AG09319 (cell line): ENCODE results near the gene CDH13.

Experiments
- DNase-seq: peaks from one replicate; pipeline ENCODE4 v3.0.0-alpha.2; 2010; ENCODE audit warnings: low read depth; ENCODE audit errors: extremely low read depth
- CTCF ChIP-seq: IDR thresholded peaks from 2 replicates; pipeline ENCODE4 v1.5.1; 2011; ENCODE audit warnings: low read depth, mild to moderate bottlenecking, inconsistent platforms, low read length, moderate library complexity

The CDH13 gene

GRCh38 chr16:83066011-83066410, 439.2 kb downstream of the CDH13 start:
- TF ChIP-seq CTCF, result no peak
- DNase-seq, result no peak

GRCh38 chr16:83066881-83067280, 440.1 kb downstream of the CDH13 start:
- no peak for DNase-seq
- TF ChIP-seq CTCF, result no peak

GRCh38 chr16:83068686-83069085, 441.9 kb downstream of the CDH13 start:
- peak; percentile 33 for TF ChIP-seq CTCF
- peak; percentile 4 for DNase-seq

GRCh38 chr16:83070416-83071209, 443.8 kb downstream of the CDH13 start:
- DNase-seq, result no peak
- TF ChIP-seq CTCF, result no peak

- TF ChIP-seq CTCF, result no peak
- DNase-seq, result no peak
These were observed 449.2 kb downstream of the CDH13 start for GRCh38 chr16:83075956-83076355.

- DNase-seq, result no peak
- no peak for TF ChIP-seq CTCF
These were observed 456.6 kb downstream of the CDH13 start for GRCh38 chr16:83083361-83083760.

GRCh38 chr16:83085660-83086059, 458.9 kb downstream of the CDH13 start:
- DNase-seq, result no peak
- no peak for TF ChIP-seq CTCF
